ENCODE results near the gene FILIP1L.

FILIP1L gene

DNA sequence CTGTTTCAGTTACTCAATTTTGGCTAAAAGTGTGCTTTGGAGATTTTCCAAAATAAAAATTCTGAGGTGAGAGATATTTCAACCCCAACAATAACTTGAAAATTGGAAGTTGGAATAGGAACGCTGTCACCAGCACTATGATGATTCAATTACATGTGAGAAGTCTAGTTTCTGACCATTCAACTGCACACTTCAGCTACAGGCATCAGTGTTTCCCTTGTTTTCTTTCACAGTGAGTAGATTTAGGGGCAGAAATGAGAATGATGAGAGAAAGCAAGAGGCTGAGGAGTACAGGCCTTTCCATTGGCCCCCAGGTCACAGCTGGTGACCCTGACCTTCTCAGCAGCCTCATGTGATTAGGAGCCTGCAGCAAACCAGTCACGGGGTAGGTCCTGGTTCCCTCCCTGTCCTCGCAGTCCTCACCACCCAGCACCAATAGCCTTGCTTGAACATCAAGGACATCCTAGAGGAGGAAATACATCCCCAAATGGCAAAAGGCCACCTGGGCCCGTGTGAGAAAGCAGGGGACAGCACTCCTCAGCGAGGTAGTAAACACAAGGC is 10.0 kb upstream of the FILIP1L start:
- DNase-seq: no peak

DNA sequence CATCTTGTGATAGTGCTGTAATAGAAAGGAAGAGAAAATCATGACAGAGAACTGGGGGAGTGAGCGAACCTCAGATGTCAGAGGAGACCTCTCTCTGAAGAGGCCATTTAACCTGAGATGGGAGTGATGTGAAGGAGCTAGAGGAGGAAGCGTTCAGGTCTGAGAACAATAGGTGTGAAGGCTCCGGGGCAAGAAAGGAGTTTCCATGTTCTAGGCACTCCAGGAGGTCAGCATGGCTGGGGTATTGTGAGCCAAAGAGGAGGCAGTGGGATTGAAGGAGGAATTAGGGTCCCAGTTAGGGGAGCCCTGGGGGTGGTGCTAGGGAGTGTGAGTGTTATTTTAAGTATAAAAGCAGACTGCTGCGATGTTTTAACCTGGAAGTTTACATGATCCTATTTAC is 8.8 kb upstream of the FILIP1L start:
- no peak for DNase-seq

GRCh38 chr3:100122321-100122720 is 8.0 kb upstream of the FILIP1L start:
- DNase-seq: no peak

- DNase-seq: no peak
These were observed 6.4 kb upstream of the FILIP1L start for GRCh38 chr3:100120693-100121092.

DNA sequence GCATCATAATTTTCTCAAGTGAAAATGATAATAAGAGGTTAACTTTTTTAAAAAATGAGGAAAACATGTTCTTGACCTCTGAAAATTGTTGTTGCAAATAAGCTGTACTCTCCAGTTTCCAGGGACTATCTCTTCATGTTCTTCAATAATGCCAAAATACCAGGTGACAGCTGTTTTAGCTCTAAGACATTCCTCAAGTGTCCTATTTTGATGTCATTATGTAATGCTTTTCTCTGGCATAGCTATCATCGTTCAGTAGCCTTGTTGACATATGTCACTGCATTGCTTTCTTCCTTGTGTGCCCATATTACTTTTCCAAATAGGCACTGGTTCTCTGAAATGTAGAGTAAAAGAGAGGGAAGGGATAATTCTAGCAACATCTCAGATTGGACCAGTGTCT is 5.7 kb upstream of the FILIP1L start:
- no peak for DNase-seq

DNA sequence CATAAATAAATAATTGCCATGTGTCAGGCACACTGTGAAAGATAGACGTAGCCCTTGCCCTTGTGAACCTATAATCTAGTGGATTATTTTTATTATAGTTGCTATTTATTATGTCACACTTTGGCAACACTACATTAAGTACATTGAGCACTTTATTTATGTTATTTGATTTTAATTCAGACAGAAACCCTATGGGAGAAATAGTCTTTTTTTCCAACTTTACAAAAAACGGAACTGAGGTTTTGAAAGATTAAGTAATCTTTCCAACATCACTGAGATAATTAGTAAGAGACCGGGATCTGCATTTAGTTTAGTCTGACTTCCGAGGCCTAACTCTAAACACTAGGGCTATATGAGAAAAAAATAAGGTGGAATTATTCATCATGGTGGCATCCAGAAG is 2.8 kb upstream of the FILIP1L start:
- DNase-seq: no peak

GRCh38 chr3:100113723-100114412 is 433 bp downstream of the FILIP1L start:
- DNase-seq: no peak

GRCh38 chr3:100111728-100112127 is 2.6 kb downstream of the FILIP1L start:
- DNase-seq: no peak

- no peak for DNase-seq
These were observed 4.1 kb downstream of the FILIP1L start for GRCh38 chr3:100110162-100110561.

DNA sequence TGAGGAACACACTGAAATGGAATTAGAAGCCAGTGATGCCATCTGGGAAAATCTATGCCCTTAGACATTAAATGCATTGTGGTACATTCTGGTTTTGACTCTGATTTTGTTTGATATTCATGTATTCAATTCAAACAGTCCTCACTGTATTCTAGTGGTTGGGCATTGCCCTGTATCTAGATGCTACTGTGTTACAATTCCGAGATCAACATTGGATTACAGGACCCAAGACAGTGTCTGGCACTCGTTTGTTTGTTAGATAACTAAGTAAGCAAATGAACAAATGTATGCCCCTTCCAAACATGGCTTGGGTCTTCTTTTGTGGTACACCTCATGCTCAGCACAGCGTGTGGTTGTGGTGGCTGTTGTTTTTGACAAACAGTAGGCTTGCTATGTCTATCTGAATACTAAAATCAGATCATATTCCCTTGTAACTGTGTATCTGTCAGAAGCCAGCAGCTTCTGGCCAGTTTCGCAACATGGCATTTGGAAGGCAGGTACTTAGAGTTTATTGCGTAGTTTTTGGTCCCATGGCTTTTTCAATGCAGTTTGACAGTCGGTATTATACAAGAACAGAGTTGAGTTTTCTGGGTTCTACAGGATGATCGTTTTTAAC is 5.7 kb downstream of the FILIP1L start:
- no peak for DNase-seq

DNA sequence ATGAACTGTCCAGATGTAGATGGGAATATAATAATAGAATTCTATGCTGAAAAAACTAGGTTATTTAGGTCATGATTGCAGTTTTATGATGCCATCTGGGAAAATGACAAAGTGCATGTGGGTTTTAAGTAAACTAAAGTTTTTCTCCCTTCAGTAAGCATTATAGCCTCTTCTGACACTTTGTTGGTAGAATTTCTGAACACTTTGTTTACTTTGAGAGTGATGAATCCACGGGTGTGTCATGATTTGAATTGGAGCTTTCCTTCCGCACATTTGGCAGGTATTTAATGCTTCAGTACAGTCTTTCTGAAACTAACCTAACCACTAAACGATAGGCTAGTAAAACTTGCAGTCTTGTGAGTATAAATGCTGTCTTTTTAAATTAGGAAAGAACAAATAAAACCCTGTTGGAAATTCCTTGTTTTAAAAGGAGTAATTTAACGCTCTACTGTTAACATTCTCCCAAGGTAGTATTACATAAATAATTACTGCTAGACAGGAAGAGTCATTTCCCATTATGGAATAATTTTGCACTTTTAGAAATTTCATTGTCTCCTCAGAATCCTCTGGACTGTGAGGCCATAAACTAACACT is 7.0 kb downstream of the FILIP1L start:
- no peak for DNase-seq

DNA sequence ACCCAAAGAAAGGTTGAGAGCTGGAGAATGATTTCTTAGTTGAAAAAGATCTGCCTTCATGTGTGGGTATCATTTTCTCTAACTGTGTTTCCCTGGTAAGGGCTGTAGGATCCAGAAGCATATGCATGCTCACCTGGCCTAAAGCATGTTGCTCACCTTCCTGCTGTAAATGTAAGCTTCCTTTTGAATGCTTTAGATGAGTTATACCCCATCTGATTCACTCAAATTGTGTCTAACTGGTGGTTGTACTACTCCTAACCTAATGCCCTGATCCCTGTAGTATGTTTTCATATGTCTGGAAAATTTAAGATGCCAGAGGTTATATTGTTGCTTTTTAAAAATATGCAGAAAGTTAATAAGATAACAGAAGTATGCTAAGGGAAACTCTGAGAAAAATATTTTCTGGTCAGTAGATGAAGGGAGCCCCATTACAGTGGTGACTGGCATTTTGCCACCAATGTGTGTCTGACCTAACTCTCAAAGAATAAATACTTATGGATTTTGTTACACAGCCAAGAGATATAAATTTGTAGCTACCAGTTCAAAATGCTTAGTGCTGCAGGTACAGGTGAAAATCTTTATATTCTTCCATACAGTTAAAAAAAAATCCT is 7.7 kb downstream of the FILIP1L start:
- no peak for DNase-seq

DNA sequence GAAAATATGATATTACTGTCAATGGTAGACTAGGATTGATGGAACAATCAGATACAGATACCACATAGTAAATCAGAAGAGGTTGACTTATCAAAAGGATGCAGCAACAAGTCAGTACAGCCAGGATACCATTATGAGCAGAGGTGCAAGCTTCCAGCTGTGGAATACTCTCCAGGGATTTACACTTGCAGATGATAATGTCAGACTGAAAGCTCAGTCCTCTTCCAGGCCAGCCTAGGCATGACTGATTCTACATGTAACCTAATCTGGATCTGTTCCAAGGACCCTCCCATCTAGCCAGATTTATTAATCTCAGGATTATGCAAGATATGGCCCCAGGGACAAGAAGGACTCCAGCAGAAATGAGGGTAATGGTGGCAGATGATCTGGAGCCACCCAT is 8.2 kb downstream of the FILIP1L start:
- DNase-seq: no peak

DNA sequence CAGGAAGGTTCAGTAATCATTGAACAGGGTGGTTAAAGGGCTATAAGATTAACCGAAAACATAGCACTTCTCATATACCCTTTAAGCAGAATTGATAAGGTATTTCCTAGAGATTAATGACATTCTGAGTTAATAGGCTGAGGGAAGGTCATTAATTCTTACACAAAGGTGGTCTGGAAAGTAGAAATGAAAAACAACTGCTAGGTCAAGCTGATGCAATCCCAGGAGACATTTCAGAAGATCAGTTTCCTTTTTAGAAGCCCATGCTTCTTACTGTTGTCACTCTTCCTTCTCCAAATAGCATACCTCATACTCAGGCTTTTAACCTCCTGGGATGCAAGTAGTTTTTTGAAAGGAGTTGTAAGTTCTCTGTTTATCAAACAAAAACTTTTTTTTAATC is 8.8 kb downstream of the FILIP1L start:
- no peak for DNase-seq

DNA sequence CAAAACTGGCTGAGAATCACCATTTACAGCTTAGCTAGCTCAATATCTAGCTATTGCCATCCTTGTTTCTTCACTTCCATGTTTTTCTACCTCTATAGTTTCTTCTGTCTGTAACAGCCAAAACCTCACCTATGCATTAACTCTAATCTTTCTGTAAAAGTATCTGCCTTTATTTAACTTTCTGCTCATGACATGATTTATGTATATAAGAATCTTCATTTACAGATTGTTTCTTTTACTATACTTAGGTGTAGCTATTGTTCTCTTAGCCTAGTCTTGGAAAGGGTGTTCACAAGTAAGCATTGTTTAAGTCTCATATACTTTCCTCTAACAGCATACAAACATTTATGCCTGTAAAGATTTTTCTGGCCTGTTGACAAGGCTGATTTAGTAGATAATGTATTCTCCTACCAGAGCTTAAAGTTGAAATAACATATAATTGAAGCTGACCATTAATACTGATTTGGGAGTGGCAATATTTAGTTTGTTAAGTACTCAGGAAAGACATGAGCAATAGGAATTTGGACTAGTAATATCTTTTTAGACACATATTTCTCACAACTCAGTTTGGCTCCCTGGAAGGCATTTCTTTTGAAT is 9.4 kb downstream of the FILIP1L start:
- DNase-seq: no peak

DNA sequence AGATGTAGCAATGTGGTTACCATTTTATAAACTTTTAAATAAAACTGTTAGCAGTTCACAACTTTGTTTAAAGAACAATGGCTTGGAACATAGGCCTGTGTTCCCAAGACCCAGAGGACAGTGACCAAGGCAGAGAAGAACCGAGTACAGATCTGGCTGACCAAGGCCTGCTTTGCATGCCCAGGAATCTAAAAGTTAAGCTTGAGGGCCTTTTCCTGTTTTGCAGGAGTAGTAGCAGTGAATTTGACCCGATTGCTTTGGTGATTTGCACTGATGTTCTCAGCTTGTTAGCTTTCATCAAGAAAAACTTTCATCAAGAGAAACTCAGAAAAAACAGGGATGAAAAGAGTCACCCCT is 9.9 kb downstream of the FILIP1L start:
- no peak for DNase-seq

GRCh38 chr3:100103558-100104441 is 10.5 kb downstream of the FILIP1L start:
- no peak for DNase-seq

- no peak for DNase-seq
These were observed 11.5 kb downstream of the FILIP1L start for GRCh38 chr3:100102757-100103156.

DNA sequence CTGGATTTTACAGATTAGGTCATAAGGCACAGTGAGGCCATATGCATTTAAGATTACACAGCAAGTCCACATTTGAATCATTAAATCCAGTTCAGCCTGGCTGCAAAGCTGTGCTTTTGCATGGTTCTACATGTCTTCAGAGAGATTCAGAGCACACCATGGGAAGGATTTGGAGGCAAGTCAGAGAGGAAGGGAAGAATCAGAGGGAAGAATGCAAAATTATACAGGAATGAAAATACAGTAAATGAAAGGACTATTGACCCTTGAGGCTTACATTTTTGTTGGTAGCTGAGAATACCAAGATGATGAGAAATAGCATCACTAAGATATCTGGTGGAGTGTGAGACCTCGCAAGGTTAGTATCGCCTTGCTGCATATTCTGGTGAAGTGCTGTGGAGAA is 13.9 kb downstream of the FILIP1L start:
- DNase-seq: no peak

DNA sequence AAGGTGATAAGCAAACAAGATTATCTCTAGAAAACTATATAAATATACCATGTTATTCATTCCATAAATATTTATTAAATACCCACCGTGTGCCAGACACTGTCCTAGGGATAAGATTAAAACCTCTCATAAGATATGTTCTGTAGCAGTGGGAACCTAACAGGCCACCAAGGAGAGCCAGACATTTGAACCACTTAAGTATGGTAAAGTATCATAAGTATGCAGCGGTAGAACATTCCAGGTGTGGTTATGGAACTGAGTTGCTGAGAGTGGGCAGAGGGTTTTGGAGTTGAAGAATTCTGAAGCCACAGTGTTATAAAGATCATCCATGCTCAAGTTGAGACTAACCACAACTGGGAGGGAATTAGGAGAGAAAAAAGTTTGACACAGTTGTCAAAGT is 14.7 kb downstream of the FILIP1L start:
- DNase-seq: no peak

DNA sequence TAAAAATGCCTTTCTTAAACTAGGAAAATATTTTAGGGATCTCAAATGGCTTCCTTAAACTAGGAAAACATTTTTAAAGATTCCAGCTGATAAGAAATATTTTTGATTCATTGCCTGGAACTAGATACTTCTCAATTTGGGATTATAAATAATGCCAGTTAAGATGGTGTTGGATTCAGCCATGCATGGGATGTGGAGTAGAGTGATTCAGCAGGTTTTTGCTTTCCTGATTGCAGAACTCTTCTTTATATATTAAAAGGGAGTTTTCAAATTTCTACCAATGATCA is 15.6 kb downstream of the FILIP1L start:
- DNase-seq: no peak

DNA sequence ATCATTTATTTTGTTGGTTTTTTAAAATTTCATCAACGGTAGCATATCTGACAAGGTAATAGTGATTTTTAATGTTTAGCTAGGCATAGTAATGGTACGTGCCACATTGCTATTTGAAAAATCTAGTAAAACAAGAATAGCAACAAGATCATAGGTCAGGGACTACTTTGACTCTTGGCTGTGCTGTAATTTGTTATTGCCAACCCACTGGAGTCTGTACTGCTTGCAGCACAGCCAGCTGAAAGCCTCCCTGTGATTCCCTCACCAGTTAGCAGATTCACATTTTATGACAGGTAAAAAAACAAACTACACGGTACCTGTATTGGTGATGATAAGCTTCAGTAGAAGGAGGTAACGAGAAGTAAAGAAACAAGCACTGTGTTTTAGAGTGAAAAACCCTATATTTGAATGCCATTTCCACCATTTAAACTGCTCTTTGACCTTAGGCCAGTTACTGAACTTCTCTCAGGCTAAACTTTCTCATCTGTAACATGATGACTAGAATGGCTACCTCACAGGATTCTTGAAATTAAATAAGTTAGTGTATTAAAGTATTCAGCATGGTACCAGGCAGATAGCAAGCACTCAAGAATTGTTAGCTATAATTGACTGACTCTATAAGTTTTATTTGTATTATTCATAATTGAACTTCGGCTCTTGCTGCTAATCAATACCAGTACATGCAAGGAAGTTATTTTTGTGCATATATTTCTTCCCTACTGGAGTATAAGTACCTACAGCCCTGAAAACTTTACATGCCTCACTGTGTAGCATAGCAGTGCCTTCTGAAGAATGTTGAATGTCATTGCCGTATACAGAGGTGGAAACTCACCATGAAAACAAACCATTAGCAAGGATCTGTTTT is 16.1 kb downstream of the FILIP1L start:
- DNase-seq: no peak

Measured in stimulated activated naive CD4-positive, alpha-beta T cell treated with Interleukin-2 at 50 U/mL for 16 hours (primary cell).